Ovary (tissue), 3 donors: ENCODE data around the gene HMOX1.

Source experiments
- CTCF ChIP-seq, 3 donors: fragments of 450-650 bp in 2 of 3; fragments of 200-600 bp in 1 of 3; IDR thresholded peaks; one replicate each; pipeline versions ENCODE4 v1.5.1 to v1.8.0; 2016 to 2022; ENCODE audit warnings: antibody characterized with exemption in 3 of 3, mild to moderate bottlenecking in 1 of 3
- POLR2A ChIP-seq: fragments of 450-650 bp; IDR thresholded peaks from one replicate; pipeline ENCODE4 v1.6.1; 2017; ENCODE audit warnings: antibody characterized with exemption, mild to moderate bottlenecking, moderate library complexity
- donor health status: DM: no; HTN: no; CAD: no.

GRCh38 chr22:35403356-35403755, 22.5 kb downstream of the HMOX1 start:
- TF ChIP-seq CTCF (IDR thresholded peaks at IDR 0.05) (no peak), POLR2A (no peak)
